K562 (cell line): ENCODE results near the gene MSH3. TPM values are rescaled to one million over a fixed set of nuclear protein-coding genes. Genes with fewer than 3 reads are reported as not detected.

ENCODE experiments used
- ATAC-seq: fragments of 200-7000 bp; cut with Tn5 transposase; 3 replicates; pipeline ENCODE4 v1.9.1; 2020; ENCODE audit warnings: moderate library complexity
- BruUV-seq: library from RNA; stranded (reverse); fragments of 400-500 nt; replicated peaks from 2 replicates; lab custom pipeline; 2021; lab: Mats Ljungman, UMichigan
- CTCF ChIA-PET: fragments of 300-600 bp; formaldehyde crosslinking; extraction: SDS; loops from one replicate; lab custom pipeline; 2021; ENCODE audit warnings: low intra/inter-chr PET ratio; lab: Yijun Ruan, JAX
- POLR2A ChIA-PET: fragments of 300-600, 350-650 bp; sonication (Branson Sonifier 250); formaldehyde crosslinking; extraction: SDS; loops from one replicate; lab custom pipeline; 2021; ENCODE audit warnings: antibody characterized with exemption, inconsistent platforms; lab: Yijun Ruan, JAX
- DNase-seq, 4 experiments: peaks; one replicate each; pipeline versions ENCODE4 v3.0.0 to v3.0.0-alpha.2; 2011 to 2018; ENCODE audit warnings: low spot score in 3 of 4, mixed read lengths in 3 of 4; ENCODE audit errors: extremely low read depth in 1 of 4
- FAIRE-seq: peaks from 2 replicates; lab custom pipeline; 2011; peaks lifted over from hg19 to GRCh38; lab: Jason Lieb, UNC
- H2AFZ ChIP-seq: 2 replicates; pipeline ENCODE4 v1.6.0; 2011; ENCODE audit warnings: low read depth, low read length, control low read depth, inconsistent platforms
- H3K27ac ChIP-seq: fragments of 200-600 bp; 3 replicates; pipeline ENCODE4 v1.8.0; 2011; ENCODE audit warnings: low read depth, mild to moderate bottlenecking, control low read depth, inconsistent platforms, low read length, moderate library complexity, mixed read lengths; ENCODE audit errors: extremely low read depth
- H3K27me3 ChIP-seq, 2 experiments: fragments of 300-600 bp in 1 of 2; 2 replicates in 1 of 2; 3 replicates in 1 of 2; pipeline versions ENCODE4 v1.6.0 to v1.8.0; 2011; ENCODE audit warnings: inconsistent platforms in 2 of 2, low read length in 2 of 2, mild to moderate bottlenecking in 1 of 2, mixed read lengths in 1 of 2, moderate library complexity in 1 of 2; ENCODE audit not compliant: control insufficient read depth in 2 of 2, insufficient read depth in 2 of 2
- H3K36me3 ChIP-seq: fragments of 300-600 bp; 3 replicates; pipeline ENCODE4 v1.8.0; 2011; ENCODE audit warnings: mild to moderate bottlenecking, low read length, inconsistent platforms; ENCODE audit not compliant: control insufficient read depth, insufficient read depth
- H3K4me1 ChIP-seq, 2 experiments: fragments of 200-600 bp in 1 of 2; replicated peaks in 1 of 2; 2 replicates in 1 of 2; 3 replicates in 1 of 2; pipeline versions ENCODE4 v1.5.1 to v1.8.0; 2011; ENCODE audit warnings: inconsistent platforms in 2 of 2, low read length in 2 of 2, mild to moderate bottlenecking in 1 of 2, mixed read lengths in 1 of 2, moderate library complexity in 1 of 2; ENCODE audit not compliant: control insufficient read depth in 2 of 2, insufficient read depth in 2 of 2
- H3K4me2 ChIP-seq: 2 replicates; pipeline ENCODE4 v1.6.1; 2011; ENCODE audit warnings: low read length, control low read depth, inconsistent platforms, mixed read lengths; ENCODE audit not compliant: insufficient read depth
- H3K4me3 ChIP-seq: fragments of 200-600 bp; sonication (generic), shearing (Covaris generic); 2 replicates; pipeline ENCODE4 v1.5.1; 2016; ENCODE audit warnings: control low read depth, inconsistent platforms
- H3K79me2 ChIP-seq: fragments of 200-600 bp; 3 replicates; pipeline ENCODE4 v1.8.0; 2011; ENCODE audit warnings: low read length, inconsistent platforms; ENCODE audit not compliant: control insufficient read depth, insufficient read depth
- H3K9ac ChIP-seq, 2 experiments: 2 replicates each; pipeline versions ENCODE4 v1.6.0 to v1.6.1; 2011; ENCODE audit warnings: low read depth in 2 of 2, low read length in 2 of 2, control low read depth in 1 of 2, inconsistent platforms in 1 of 2, mild to moderate bottlenecking in 1 of 2, mixed read lengths in 1 of 2; ENCODE audit not compliant: insufficient read depth in 1 of 2
- H3K9me1 ChIP-seq: one replicate; pipeline ENCODE4 v1.6.0; 2011; ENCODE audit warnings: inconsistent platforms, mild to moderate bottlenecking, low read length, moderate library complexity; ENCODE audit not compliant: control insufficient read depth, insufficient read depth
- H3K9me3 ChIP-seq: replicated peaks from 2 replicates; pipeline ENCODE4 v1.5.1; 2011; ENCODE audit warnings: low read depth, low read length, inconsistent platforms; ENCODE audit not compliant: control insufficient read depth, insufficient read depth
- H4K20me1 ChIP-seq: replicated peaks from 2 replicates; pipeline ENCODE4 v1.6.1; 2011; ENCODE audit warnings: low read length, inconsistent platforms, mixed read lengths; ENCODE audit not compliant: control insufficient read depth, insufficient read depth
- ARID1B ChIP-seq: fragments of 450-650 bp; IDR thresholded peaks from 2 replicates; pipeline ENCODE4 v1.6.1; 2016; ENCODE audit warnings: antibody characterized with exemption, mild to moderate bottlenecking, inconsistent platforms
- CBFA2T2 ChIP-seq: fragments of 450-650 bp; conservative IDR thresholded peaks from 2 replicates; pipeline ENCODE4 v1.6.1; 2017; ENCODE audit warnings: mild to moderate bottlenecking
- CBFA2T3 ChIP-seq: fragments of 450-650 bp; IDR thresholded peaks from 2 replicates; pipeline ENCODE4 v1.6.1; 2017
- CBX8 ChIP-seq: fragments of 200-600 bp; sonication (generic); IDR thresholded peaks from 2 replicates; pipeline ENCODE4 v1.6.1; 2012; ENCODE audit warnings: borderline replicate concordance, mixed run types, low read depth, mild to moderate bottlenecking, moderate library complexity, mixed read lengths, low read length, control low read depth, inconsistent platforms; ENCODE audit not compliant: poor library complexity, severe bottlenecking; ENCODE audit errors: extremely low read depth
- CC2D1A ChIP-seq: fragments of 450-650 bp; IDR thresholded peaks from 2 replicates; pipeline ENCODE4 v1.6.1; 2017; ENCODE audit warnings: mild to moderate bottlenecking
- FOXP1 ChIP-seq: sonication (generic); formaldehyde crosslinking; IDR thresholded peaks from 2 replicates; pipeline ENCODE4 v1.8.0; 2022; ENCODE audit warnings: mild to moderate bottlenecking, missing genetic modification reagents
- HNRNPUL1 ChIP-seq: fragments of 200-400 bp; formaldehyde crosslinking; IDR thresholded peaks from 2 replicates; pipeline ENCODE4 v1.6.1; 2017; ENCODE audit warnings: low read length
- HOXB6 ChIP-seq: fragments of 250-450 bp; sonication (Bioruptor Pico); IDR thresholded peaks from 2 replicates; pipeline ENCODE4 v1.5.1; 2022; ENCODE audit warnings: mild to moderate bottlenecking, borderline replicate concordance
- KAT8 ChIP-seq: fragments of 450-650 bp; IDR thresholded peaks from 2 replicates; pipeline ENCODE4 v1.6.1; 2016; ENCODE audit warnings: low read depth, mild to moderate bottlenecking
- NFE2 ChIP-seq: IDR thresholded peaks from 2 replicates; pipeline ENCODE4 v1.6.1; 2014; ENCODE audit warnings: antibody characterized with exemption, low read depth
- PHF8 ChIP-seq: fragments of 200-600 bp; sonication (generic); IDR thresholded peaks from 2 replicates; pipeline ENCODE4 v1.6.1; 2012; ENCODE audit warnings: mixed run types, mild to moderate bottlenecking, inconsistent platforms, low read length, moderate library complexity, borderline replicate concordance
- TEAD2 ChIP-seq: fragments of 450-650 bp; IDR thresholded peaks from 2 replicates; pipeline ENCODE4 v1.6.1; 2016; ENCODE audit warnings: missing genetic modification characterization, control low read depth, missing compliant biosample characterization
- ZKSCAN1 ChIP-seq: fragments of 150-350 bp; IDR thresholded peaks from 2 replicates; pipeline ENCODE4 v1.6.1; 2016; ENCODE audit warnings: low read depth, low read length
- ZNF24 ChIP-seq: fragments of 450-650 bp; IDR thresholded peaks from 2 replicates; pipeline ENCODE4 v1.6.1; 2016
- ZNF830 ChIP-seq: fragments of 250-450 bp; sonication (Bioruptor Pico); IDR thresholded peaks from 2 replicates; pipeline ENCODE4 v1.5.0; 2021; ENCODE audit warnings: mild to moderate bottlenecking
- WGBS: fragments of 100-300 bp; shearing (Covaris generic); methylation state at CpG from one replicate; pipeline ENCODE4 v1.1.6; 2016; ENCODE audit warnings: low coverage, mixed read lengths; ENCODE audit not compliant: insufficient coverage; ENCODE audit errors: missing lambda C conversion rate; 5-methylcytosine and 5-hydroxymethylcytosine counted together
- in situ Hi-C: fragments of 300-500 bp; cut with MboI; formaldehyde crosslinking; loops from 4 replicates; pipeline ENCODE4 v1.15.0; 2018; ENCODE audit warnings: inconsistent platforms, mixed read lengths
- intact Hi-C: fragments of 100-400 bp; cut with micrococcal nuclease; formaldehyde crosslinking; loops from 2 replicates; pipeline ENCODE4 v1.14.2; 2022
- polyA plus RNA-seq, 8 experiments: library from polyadenylated mRNA; depleted of rRNA in 4 of 8; stranded (reverse) in 5 of 8; unstranded in 3 of 8; fragments of >200 nt; fragmentation: Nextera tagmentation in 2 of 8; fragmentation: Illumina TruSeq in 1 of 8; extraction: Ambion mirVana in 2 of 8; extraction: Trizol in 1 of 8; gene quantifications; 2 replicates each; pipeline versions ENCODE4 v1.2.1 to v1.2.3, GENCODE V29; 2011 to 2014; ENCODE audit warnings: inconsistent platforms in 1 of 8, missing spikeins in 1 of 8
- total RNA-seq, 7 experiments: library from RNA; depleted of rRNA in 6 of 7; stranded (reverse); fragments of >200 nt in 6 of 7; fragmentation: Illumina TruSeq in 2 of 7; extraction: Trizol in 2 of 7; gene quantifications; 2 replicates each; pipeline versions ENCODE4 v1.2.1 to v1.2.3, GENCODE V29; 2011 to 2021; ENCODE audit warnings: low replicate concordance in 1 of 7

Gene MSH3
- total and polyA plus RNA-seq, 9 of the 15 experiments (the other 6 are each of a cell fraction or from before 2014, with no cell fraction given) = 3.9 to 17.2 (median 13.2) TPM

GRCh38 chr5:80863708-80864107 lies 209.3 kb downstream of the MSH3 start:
- FAIRE-seq (no peak), ATAC-seq (no peak), DNase-seq (no peak)
- peak; percentile 39 for TF ChIP-seq ARID1B
- TF ChIP-seq CBFA2T3 = 0 out of 2 replicates have a peak, but pooled peaks have one; percentile 38
- TF ChIP-seq ZKSCAN1 = no peak
- no peak for TF ChIP-seq FOXP1 (CRISPR knock-in tag)
- TF ChIP-seq CBFA2T2 = 0 out of 2 replicates have a peak, but pooled peaks have one; percentile 21
- H3K36me3 ChIP-seq = peaks cover 2% of the 10 kb centered on the region; the same call in 1 of the 3 replicates
- no peaks in the 10 kb centered on the region for H4K20me1 ChIP-seq
- no peak overlapping the region for H2AFZ ChIP-seq
- no peak overlapping the region for H3K27ac ChIP-seq
- H3K9ac ChIP-seq = no peak overlapping the region
- ChIA-PET CTCF (no interaction called here), POLR2A (no interaction called here)
- H3K4me3 ChIP-seq = no peak overlapping the region
- H3K79me2 ChIP-seq = no peaks in the 10 kb centered on the region
- no peaks in the 10 kb centered on the region for H3K27me3 ChIP-seq
- H3K9me3 ChIP-seq = no peaks in the 10 kb centered on the region
- WGBS = 50% methylated on average over 3 of the region's 3 CpGs
- no TSS peak for BruUV-seq
- intact Hi-C loops (no loop called here), in situ Hi-C loops (no loop called here)
- H3K9me1 ChIP-seq = no peaks in the 10 kb centered on the region
- H3K4me1 ChIP-seq = no peaks in the 10 kb centered on the region; a peak in 1 of 5 replicates
- H3K4me2 ChIP-seq = no peak overlapping the region

DNA sequence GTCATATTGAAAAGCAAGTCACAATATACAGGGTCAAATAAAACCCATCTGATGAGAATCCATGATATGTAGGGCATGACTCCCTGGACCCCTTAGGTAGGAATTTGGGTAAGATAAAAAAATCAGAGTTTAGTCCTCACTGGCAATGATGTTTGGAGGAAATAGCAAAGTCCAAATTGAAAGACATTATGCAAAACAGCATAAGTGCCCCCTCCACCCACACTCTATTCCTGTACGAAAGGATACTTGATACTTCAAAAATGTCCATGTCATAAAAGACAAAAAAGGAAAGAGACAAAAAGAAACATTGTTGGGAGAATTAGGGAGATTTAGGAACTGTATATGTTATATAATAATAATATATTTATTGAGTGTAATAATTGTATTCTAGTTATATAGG lies 209.7 kb downstream of the MSH3 start:
- intact Hi-C loops (no loop called here), in situ Hi-C loops (no loop called here)
- Histone ChIP-seq H3K9me3 (no peaks in the 10 kb centered on the region), H4K20me1 (no peaks in the 10 kb centered on the region), H3K79me2 (no peaks in the 10 kb centered on the region), H3K4me2 (no peak overlapping the region), H3K27ac (no peak overlapping the region), H3K4me1 (no peaks in the 10 kb centered on the region; a peak in 1 of 5 replicates), H3K27me3 (no peaks in the 10 kb centered on the region), H3K9ac (no peak overlapping the region), H3K9me1 (no peaks in the 10 kb centered on the region), H3K36me3 (peaks cover 2% of the 10 kb centered on the region; the same call in 1 of the 3 replicates), H2AFZ (no peak overlapping the region), H3K4me3 (no peak overlapping the region)
- ChIA-PET POLR2A (no interaction called here), CTCF (no interaction called here)
- DNase-seq = no peak
- FAIRE-seq = no peak
- TF ChIP-seq CBFA2T3 = no peak
- no peak for TF ChIP-seq HOXB6
- TF ChIP-seq CC2D1A = no peak
- no peak for TF ChIP-seq CBFA2T2
- TF ChIP-seq TEAD2 = no peak
- TF ChIP-seq ZNF830 (CRISPR knock-in tag) = no peak
- no peak for TF ChIP-seq ZNF24
- TF ChIP-seq NFE2 = no peak
- no peak for TF ChIP-seq PHF8
- TF ChIP-seq KAT8 = no peak
- no peak for TF ChIP-seq HNRNPUL1
- no peak for TF ChIP-seq CBX8
- no peak for ATAC-seq
- BruUV-seq = no TSS peak
- 87% methylated on average over 1 of the region's 1 CpG for WGBS
